ENCODE measurements around the gene AP2A2.

GRCh38 chr11:910044-910588 is 15.6 kb upstream of the AP2A2 start:
- TF ChIP-seq CTCF (conservative IDR thresholded peaks at IDR 0.05; ENCODE audit: low read depth, low read length) (no peak), EZH2 (IDR thresholded peaks at IDR 0.05; ENCODE audit: low read length, unreplicated experiment) (no peak), EZH2phosphoT487 (IDR thresholded peaks at IDR 0.05; ENCODE audit: borderline replicate concordance, low read length) (no peak)

Data from PC-3 (cell line).